NCI-H526 (cell line): ENCODE results near the gene ZFYVE16.
A peak's percentile ranks its signal among the peaks of the same experiment; 100 is the strongest.
"Not testable (repeated sequence)": the region's sequence is repeated elsewhere in the genome, so short reads cannot be mapped to it uniquely, and the experiment has no call there.

ENCODE experiments used
- DNase-seq, 2 experiments: peaks; one replicate each; lab custom pipeline; 2025; lab: John Stamatoyannopoulos, UW

The ZFYVE16 gene

DNA sequence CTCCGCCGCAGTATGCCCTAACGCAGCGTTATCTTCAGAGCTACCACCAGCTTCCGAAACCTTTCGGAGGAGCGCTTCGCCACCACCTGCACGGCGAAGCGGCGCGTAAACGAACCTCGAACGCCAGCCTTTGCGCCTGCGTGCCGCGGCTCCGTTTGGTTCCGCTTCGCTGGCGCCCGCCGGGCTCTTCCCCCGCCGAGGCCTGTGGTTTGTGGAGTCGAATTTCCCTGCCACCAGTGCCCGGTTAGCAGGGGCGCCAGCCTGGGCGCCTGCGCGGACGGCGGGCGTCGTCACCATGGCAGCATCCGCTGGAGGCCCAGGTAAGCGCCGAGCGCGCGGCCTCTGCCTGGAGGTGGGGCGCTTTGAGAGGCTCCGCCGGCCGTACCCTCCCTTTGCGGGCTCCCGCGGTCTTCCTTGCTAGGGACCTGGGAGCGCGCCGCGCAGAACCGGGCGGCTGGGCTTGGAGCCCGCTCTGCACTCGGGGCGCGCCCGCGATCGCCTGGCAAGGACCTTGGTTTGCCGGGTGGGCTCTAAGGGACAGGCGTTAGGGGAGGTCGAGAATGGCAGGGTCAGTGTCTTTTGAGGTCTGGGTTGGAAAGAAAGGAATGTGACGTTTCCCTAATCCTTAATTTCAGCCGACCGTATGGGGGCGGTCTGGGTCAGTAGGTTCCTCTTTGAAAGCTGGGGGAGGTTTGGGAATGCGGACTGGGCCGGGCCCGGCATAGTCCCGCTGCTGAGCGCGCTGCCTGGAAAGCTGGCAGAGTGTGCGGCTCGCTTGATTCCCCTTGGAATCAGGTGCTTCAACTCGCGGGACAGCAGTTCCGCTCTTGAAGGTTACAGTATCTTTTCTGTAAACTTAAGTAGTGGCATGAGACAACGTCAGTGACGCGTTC, 80.2 kb downstream of the ZFYVE16 start, which contains the start of gene FAM151B:
Gene FAM151B (plus strand): TSS at position 272 of the 893 bp plus-strand sequence. CDS start 24 bp downstream, at position 296.
- DNase-seq: peak; percentile 88 to 96

DNA sequence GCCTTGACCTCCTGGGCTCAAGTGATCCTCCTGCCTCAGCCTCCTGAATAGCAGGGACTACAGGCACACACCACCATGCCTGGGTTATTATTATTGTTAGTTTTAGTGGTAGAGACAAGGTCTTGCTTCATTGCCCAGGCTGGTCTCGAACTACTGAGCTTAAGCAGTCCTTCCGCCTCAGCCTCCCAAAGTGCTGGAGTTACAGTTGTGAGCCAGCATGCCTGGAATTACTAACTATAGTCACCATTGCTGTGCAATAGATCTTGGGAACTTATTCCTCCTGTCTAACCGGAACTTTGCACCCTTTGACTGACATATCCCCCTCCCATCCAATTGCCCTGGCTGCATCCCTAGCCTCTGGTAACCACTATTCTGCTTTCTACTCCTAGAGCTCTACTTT, 83.4 kb downstream of the ZFYVE16 start:
- DNase-seq: no peak

DNA sequence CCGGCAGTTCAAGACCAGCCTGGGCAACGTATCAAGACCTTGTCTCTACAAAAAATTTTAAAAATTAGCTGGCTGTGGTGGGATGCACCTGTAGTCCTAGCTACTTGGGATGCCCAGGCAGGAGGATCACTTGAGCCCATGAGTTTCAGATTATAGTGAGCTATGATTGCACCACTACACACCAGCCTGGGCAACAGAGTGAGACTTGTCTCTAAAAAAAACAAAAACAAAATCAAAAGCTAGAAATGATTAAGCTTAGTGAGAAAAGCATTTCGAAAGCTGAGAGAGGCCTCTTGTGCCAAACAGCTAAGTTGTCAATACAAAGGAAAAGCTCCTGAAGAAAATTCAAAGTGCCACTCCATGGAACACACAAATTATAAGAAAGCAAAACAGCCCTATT, 84.9 kb downstream of the ZFYVE16 start:
- no peak for DNase-seq

DNA sequence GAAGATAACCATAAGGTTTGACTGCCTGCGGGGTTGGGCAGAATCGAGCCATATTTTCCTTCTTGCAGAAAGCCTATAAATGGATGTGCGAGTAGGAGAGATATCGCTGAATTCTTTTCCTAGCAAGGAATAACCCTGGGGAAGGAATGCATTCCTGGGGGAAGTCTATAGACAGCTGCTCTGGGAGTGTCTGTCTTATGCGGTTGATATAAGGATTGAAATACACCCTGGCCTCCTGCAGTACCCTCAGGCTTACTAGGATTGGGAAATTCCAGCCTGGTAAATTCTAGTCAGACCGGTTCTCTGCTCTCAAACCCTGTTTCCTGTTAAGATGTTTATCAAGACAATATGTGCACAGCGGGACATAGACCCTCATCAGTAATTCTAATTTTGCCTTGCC, 85.6 kb downstream of the ZFYVE16 start:
- DNase-seq: not testable (repeated sequence)

DNA sequence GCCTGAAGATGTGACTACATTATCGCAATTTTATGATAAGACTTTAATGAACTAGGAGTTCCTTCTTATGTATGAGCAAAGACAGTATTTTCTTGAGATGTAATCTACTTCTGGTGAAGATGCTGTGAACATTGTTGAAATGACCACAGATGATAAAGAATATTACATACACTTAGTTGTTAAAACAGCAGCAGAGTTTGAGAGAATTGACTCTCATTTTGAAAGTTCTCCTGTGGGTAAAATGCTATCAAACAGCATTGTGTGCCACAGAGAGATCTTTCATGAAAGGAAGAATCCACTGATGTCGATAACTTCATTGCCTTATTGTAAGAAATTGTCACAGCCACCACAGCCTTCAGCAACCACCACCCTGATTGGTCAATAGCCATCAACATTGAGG, 88.0 kb downstream of the ZFYVE16 start:
- no peak for DNase-seq

DNA sequence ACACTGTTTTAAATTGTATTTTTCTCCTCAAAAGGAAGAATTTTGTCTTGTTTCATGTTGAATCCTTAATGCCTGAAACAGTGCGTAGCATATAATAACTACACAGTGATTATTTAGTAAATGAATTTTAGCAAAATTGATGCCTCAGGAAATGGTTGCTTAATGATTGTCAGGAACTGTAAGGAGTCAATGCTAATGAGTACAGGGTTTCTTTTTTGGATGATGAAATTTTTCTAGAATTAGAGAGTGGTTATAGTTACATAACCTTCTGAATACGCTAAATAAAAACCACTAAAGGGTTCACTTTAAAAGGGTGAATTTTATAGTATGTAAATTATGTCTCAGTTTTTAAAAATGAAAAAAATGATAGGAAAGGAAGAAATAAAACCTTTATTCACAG, 94.9 kb downstream of the ZFYVE16 start:
- no peak for DNase-seq

DNA sequence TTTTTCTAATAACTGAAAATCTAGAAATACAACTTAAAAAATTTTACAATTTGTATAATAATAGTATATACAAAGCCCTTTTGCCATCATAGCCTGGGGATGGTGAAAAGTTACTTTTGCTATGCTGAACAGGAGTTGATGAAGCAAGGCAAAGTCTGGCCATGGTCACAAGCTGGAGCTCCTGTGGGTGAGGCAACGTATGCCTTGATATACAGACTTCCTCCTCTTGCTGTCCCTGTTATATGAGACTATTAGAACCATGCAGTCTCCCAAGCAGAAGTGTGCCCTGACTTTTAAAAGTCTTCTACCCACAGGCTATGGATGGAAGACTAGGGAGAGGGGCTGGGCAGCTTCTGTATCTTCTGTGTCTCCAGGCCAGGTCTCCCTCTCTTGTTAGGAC, 95.8 kb downstream of the ZFYVE16 start:
- DNase-seq: no peak

DNA sequence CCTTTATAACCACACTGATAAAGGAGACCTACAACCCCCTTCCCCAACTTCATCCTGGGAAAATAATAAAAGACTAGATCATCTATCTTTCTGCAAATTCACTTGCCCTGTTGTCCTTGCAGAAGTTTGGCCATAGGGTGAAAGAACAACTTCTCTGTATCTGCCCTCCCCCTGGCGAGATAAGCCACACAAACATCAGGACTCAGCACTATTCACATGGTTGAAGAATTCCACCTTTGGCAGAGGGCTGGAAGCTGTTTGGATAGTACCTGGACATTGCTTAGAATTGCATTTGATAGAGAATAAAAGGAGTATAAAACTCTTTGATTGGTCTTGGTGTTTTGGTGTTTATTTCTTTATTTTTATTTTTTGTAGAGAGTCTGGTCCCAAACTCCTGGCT, 97.0 kb downstream of the ZFYVE16 start:
- no peak for DNase-seq

DNA sequence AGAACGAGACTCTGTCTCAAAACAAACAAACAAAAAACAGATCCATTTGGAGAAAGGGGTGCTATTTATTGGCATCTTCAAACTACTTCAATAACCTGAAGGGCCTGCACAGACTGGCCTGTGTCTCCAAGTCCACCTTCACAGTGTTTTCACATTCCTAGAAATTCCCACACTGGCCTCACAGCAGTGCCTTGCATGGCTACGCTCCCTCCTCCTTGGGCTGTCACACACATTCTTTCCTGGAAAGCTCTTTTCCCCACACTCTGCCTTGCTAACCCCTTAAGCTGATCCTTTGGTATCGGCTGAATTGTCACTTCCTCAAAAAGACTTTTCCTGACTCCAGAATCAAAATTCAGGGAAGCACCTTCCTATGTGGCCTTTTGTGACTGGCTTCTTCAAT, 99.8 kb downstream of the ZFYVE16 start:
- no peak for DNase-seq

DNA sequence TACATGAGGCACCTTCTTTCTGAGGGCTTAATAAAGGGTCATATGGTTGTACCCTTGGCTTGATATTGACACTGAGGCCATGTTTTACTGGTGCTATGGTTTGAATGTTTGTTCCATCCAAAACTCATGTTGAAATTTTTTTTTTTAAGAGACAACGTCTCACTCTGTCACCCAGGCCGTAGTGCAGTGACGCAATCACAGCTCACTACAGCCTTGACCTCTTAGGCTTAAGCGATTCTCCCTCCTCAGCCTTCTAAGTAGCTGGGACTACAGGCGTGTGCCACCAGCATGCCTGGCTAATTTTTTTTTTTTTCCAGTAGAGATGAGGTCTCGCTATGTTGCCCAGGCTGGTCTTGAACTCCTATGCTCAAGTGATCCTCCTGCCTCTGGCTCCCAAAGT, 101.0 kb downstream of the ZFYVE16 start:
- no peak for DNase-seq

DNA sequence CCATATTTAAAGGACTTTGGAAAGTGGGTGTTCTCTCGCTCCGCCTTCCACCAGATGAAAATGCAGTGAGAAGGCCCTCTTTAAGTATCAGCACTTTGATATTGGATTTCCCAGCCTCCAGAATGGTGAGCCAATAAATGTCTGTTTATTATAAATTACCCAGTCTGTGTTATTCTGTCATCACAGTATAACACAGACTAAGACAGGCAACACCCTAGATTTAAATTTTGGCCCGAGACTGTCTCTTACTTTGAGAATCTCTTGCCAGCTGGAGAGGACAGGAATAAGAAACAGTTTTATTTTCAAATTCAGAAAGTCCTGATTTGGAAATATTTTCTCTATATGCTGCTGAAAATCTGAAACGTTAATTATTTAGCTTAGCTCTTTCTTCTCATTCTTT, 101.5 kb downstream of the ZFYVE16 start:
- DNase-seq: no peak

DNA sequence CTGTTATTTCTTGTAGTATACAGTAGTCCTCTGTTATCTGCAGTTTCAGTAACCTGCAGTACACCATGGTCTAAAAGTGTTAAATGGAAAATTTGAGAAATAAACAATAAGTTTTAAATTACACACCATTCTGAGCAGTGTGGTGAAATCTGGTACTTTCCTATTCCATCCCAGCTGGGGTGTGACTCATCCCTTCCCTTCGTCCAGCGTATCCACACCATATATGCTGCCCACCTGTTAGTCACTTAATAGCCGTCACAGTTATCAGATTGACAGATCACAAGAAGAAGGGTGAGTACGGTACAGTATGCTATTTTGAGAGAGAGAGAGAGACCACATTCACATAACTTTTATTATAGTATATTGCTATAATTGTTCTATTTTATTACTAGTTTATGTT, 109.0 kb downstream of the ZFYVE16 start:
- DNase-seq: no peak
